PC-9 (cell line): ENCODE results near the gene TBC1D24. TPM values are rescaled to one million over a fixed set of nuclear protein-coding genes. Genes with fewer than 3 reads are reported as not detected.

Experiments used
- microRNA-seq: library from miRNA; unstranded; fragments of <30 nt; microRNA quantifications from one replicate; pipeline ENCODE4 v1.2.0, GENCODE V29; 2021; ENCODE audit warnings: borderline number of aligned reads, borderline replicate concordance
- total RNA-seq: library from RNA; stranded (reverse); gene quantifications from 2 replicates; pipeline ENCODE4 v1.2.3, GENCODE V29; 2021

TBC1D24 gene
- total RNA-seq, 1 experiment from 2014 or later: 30.0 TPM

Small RNAs within 50 kb of the gene (microRNA-seq; reads per million reads assigned to microRNA genes)
- not detected for gene MIR3178
- gene MIR6767: not detected
- 2.7 reads per million for gene MIR6768

Other genes with a start within 250 kb of the TBC1D24 start
- gene DNASE1L2, start 238.7 kb upstream of the TBC1D24 start, total RNA-seq: 6.0 and 7.3 TPM in 2 replicates
- 131 and 216 TPM in 2 replicates for gene ECI1, start 223.5 kb upstream of the TBC1D24 start, total RNA-seq
- gene RNPS1, start 207.0 kb upstream of the TBC1D24 start, total RNA-seq: 229 and 250 TPM in 2 replicates
- 6.2 and 8.0 TPM in 2 replicates for gene ABCA3, start 134.4 kb upstream of the TBC1D24 start, total RNA-seq
- 53.4 and 69.0 TPM in 2 replicates for gene CCNF, start 45.7 kb upstream of the TBC1D24 start, total RNA-seq
- 26.3 and 28.0 TPM in 2 replicates for gene TEDC2, start 15.0 kb upstream of the TBC1D24 start, total RNA-seq
- 0.87 and 0.90 TPM in 2 replicates for gene NTN3, start 3.8 kb upstream of the TBC1D24 start, total RNA-seq
- gene ATP6V0C, start 38.8 kb downstream of the TBC1D24 start, total RNA-seq: 205 and 249 TPM in 2 replicates
- 47.9 and 61.5 TPM in 2 replicates for gene AMDHD2, start 45.2 kb downstream of the TBC1D24 start, total RNA-seq
- 0.43 and 0.94 TPM in 2 replicates for gene CEMP1, start 56.3 kb downstream of the TBC1D24 start, total RNA-seq
- 43.2 and 46.8 TPM in 2 replicates for gene PDPK1, start 62.9 kb downstream of the TBC1D24 start, total RNA-seq
- gene KCTD5, start 207.4 kb downstream of the TBC1D24 start, total RNA-seq: 60.4 and 66.5 TPM in 2 replicates
- gene PRSS27, start 245.1 kb downstream of the TBC1D24 start, total RNA-seq: 14.8 and 21.2 TPM in 2 replicates